HepG2 (cell line): ENCODE results near the gene ZNF625. TPM values are rescaled to one million over a fixed set of nuclear protein-coding genes. Genes with fewer than 3 reads are reported as not detected.
A peak's percentile ranks its signal among the peaks of the same experiment; 100 is the strongest.

ENCODE experiments used
- ARID2 ChIP-seq: sonication (generic); formaldehyde crosslinking; IDR thresholded peaks from 2 replicates; pipeline ENCODE4 v1.8.1; 2022; ENCODE audit warnings: mild to moderate bottlenecking, missing genetic modification reagents, borderline replicate concordance
- ARNT ChIP-seq: fragments of 450-650 bp; IDR thresholded peaks from 2 replicates; pipeline ENCODE4 v1.6.1; 2017
- ATF4 ChIP-seq, 2 experiments: fragments of 450-650 bp in 1 of 2; sonication (generic) in 1 of 2; formaldehyde crosslinking; IDR thresholded peaks; 2 replicates each; pipeline versions ENCODE4 v1.5.0 to v1.8.0; 2020 to 2022; ENCODE audit warnings: mild to moderate bottlenecking in 1 of 2, missing genetic modification reagents in 1 of 2
- CEBPG ChIP-seq: IDR thresholded peaks from 2 replicates; pipeline ENCODE4 v1.6.1; 2016
- DNMT3B ChIP-seq: conservative IDR thresholded peaks from 2 replicates; pipeline ENCODE4 v1.6.1; 2016; ENCODE audit warnings: missing biosample characterization, control low read depth
- E2F5 ChIP-seq: sonication (generic); formaldehyde crosslinking; conservative IDR thresholded peaks from 2 replicates; pipeline ENCODE4 v1.4.0; 2020; ENCODE audit warnings: missing genetic modification reagents
- EED ChIP-seq: sonication (generic); formaldehyde crosslinking; IDR thresholded peaks from 2 replicates; pipeline ENCODE4 v1.5.0; 2020; ENCODE audit warnings: mild to moderate bottlenecking, missing genetic modification reagents
- HNRNPL ChIP-seq: fragments of 200-400 bp; formaldehyde crosslinking; IDR thresholded peaks from 2 replicates; pipeline ENCODE4 v1.6.1; 2017; ENCODE audit warnings: mild to moderate bottlenecking, low read depth, low read length
- ISL2 ChIP-seq: sonication (generic); formaldehyde crosslinking; IDR thresholded peaks from 2 replicates; pipeline ENCODE4 v1.5.0; 2020; ENCODE audit warnings: missing genetic modification reagents
- POGZ ChIP-seq: sonication (generic); formaldehyde crosslinking; IDR thresholded peaks from 2 replicates; pipeline ENCODE4 v1.4.0; 2020; ENCODE audit warnings: mild to moderate bottlenecking, missing genetic modification reagents
- SAFB2 ChIP-seq: sonication (generic); formaldehyde crosslinking; IDR thresholded peaks from 2 replicates; pipeline ENCODE4 v1.5.1; 2020; ENCODE audit warnings: missing genetic modification reagents, low read depth, mild to moderate bottlenecking, borderline replicate concordance
- SP2 ChIP-seq: sonication (generic); formaldehyde crosslinking; IDR thresholded peaks from 2 replicates; pipeline ENCODE4 v1.5.1; 2020; ENCODE audit warnings: mild to moderate bottlenecking, missing genetic modification reagents
- SRSF9 ChIP-seq: fragments of 200-400 bp; formaldehyde crosslinking; IDR thresholded peaks from 2 replicates; pipeline ENCODE4 v1.6.1; 2018; ENCODE audit warnings: borderline replicate concordance, mild to moderate bottlenecking, low read depth, low read length; ENCODE audit not compliant: insufficient read depth, poor library complexity, severe bottlenecking
- ZBTB1 ChIP-seq: sonication (generic); formaldehyde crosslinking; IDR thresholded peaks from 2 replicates; pipeline ENCODE4 v1.4.0; 2020; ENCODE audit warnings: missing genetic modification reagents, borderline replicate concordance
- ZNF121 ChIP-seq: sonication (generic); formaldehyde crosslinking; IDR thresholded peaks from 2 replicates; pipeline ENCODE4 v1.5.0; 2020; ENCODE audit warnings: mild to moderate bottlenecking, missing genetic modification reagents
- ZNF136 ChIP-seq: sonication (generic); formaldehyde crosslinking; IDR thresholded peaks from 2 replicates; pipeline ENCODE4 v1.8.1; 2022; ENCODE audit warnings: low read depth, mild to moderate bottlenecking, moderate library complexity, missing genetic modification reagents
- ZNF205 ChIP-seq: IDR thresholded peaks from 2 replicates; pipeline ENCODE4 v1.6.1; 2018; ENCODE audit warnings: missing biosample characterization, missing genetic modification reagents
- ZNF263 ChIP-seq: sonication (generic); formaldehyde crosslinking; IDR thresholded peaks from 2 replicates; pipeline ENCODE4 v1.4.0; 2020; ENCODE audit warnings: missing genetic modification reagents
- ZNF335 ChIP-seq: sonication (generic); formaldehyde crosslinking; IDR thresholded peaks from 2 replicates; pipeline ENCODE4 v1.4.0; 2020; ENCODE audit warnings: missing genetic modification reagents
- ZNF383 ChIP-seq: sonication (generic); formaldehyde crosslinking; IDR thresholded peaks from 2 replicates; pipeline ENCODE4 v1.4.0; 2020; ENCODE audit warnings: missing genetic modification reagents, mild to moderate bottlenecking, borderline replicate concordance
- ZNF816 ChIP-seq: sonication (generic); formaldehyde crosslinking; IDR thresholded peaks from 2 replicates; pipeline ENCODE4 v1.8.0; 2022; ENCODE audit warnings: missing genetic modification reagents, mild to moderate bottlenecking, borderline replicate concordance
- polyA plus RNA-seq, 8 experiments: library from polyadenylated mRNA; depleted of rRNA in 3 of 8; stranded (reverse) in 7 of 8; unstranded in 1 of 8; fragments of >200 nt; fragmentation: Illumina TruSeq in 4 of 8; extraction: Trizol in 4 of 8; gene quantifications; 2 replicates each; pipeline versions ENCODE4 v1.2.1 to v1.2.3, GENCODE V29; 2011 to 2016; ENCODE audit warnings: low read depth in 4 of 8, missing spikeins in 1 of 8, mixed read lengths in 1 of 8; ENCODE audit not compliant: insufficient read depth in 1 of 8
- total RNA-seq, 5 experiments: library from RNA; depleted of rRNA; stranded (reverse); fragments of >200 nt; fragmentation: Illumina TruSeq; extraction: Trizol; gene quantifications; 2 replicates each; pipeline ENCODE4 v1.2.3, GENCODE V29; 2016; ENCODE audit warnings: low read depth in 1 of 5
- TF ChIP-seq, protein P1 (sequence below): sonication (generic); formaldehyde crosslinking; IDR thresholded peaks from 2 replicates; pipeline ENCODE4 v1.8.1; 2023; ENCODE audit warnings: mild to moderate bottlenecking, inconsistent platforms, moderate library complexity, missing genetic modification reagents, borderline replicate concordance
- TF ChIP-seq, protein P2 (sequence below): sonication (generic); formaldehyde crosslinking; IDR thresholded peaks from 2 replicates; pipeline ENCODE4 v1.8.1; 2023; ENCODE audit warnings: mild to moderate bottlenecking, moderate library complexity, missing genetic modification reagents
- TF ChIP-seq, protein P3 (sequence below), 2 experiments: sonication (generic) in 1 of 2; formaldehyde crosslinking in 1 of 2; IDR thresholded peaks; 2 replicates each; pipeline versions ENCODE4 v1.4.0 to v1.6.1; 2018 to 2020; ENCODE audit warnings: missing genetic modification reagents in 2 of 2, borderline replicate concordance in 1 of 2, low read depth in 1 of 2, mild to moderate bottlenecking in 1 of 2, missing biosample characterization in 1 of 2

Gene ZNF625
- total and polyA plus RNA-seq, 2 of the 13 experiments (the other 11 are each of a cell fraction or from before 2014, with no cell fraction given), result 1.7 to 12.2 TPM

GRCh38 chr19:12140545-12141404, 15.8 kb downstream of the ZNF625 start (continued):
- TF ChIP-seq ARID2 (CRISPR knock-in tag), result no peak
- TF ChIP-seq ZNF335, result no peak
- TF ChIP-seq POGZ, result no peak
- TF ChIP-seq ZNF263, result no peak
- TF ChIP-seq E2F5 (CRISPR knock-in tag), result no peak
- TF ChIP-seq ISL2 (CRISPR knock-in tag), result no peak
- no peak for TF ChIP-seq ZNF383 (CRISPR knock-in tag)
- 0 out of 2 replicates have a peak, but pooled peaks have one; percentile 49 for TF ChIP-seq DNMT3B (CRISPR knock-in tag)
- no peak for TF ChIP-seq SP2 (CRISPR knock-in tag)
- no peak for TF ChIP-seq HNRNPL
- TF ChIP-seq ATF4 (CRISPR knock-in tag; IDR thresholded peaks at IDR 0.05), result no peak
- TF ChIP-seq, protein P1, sequence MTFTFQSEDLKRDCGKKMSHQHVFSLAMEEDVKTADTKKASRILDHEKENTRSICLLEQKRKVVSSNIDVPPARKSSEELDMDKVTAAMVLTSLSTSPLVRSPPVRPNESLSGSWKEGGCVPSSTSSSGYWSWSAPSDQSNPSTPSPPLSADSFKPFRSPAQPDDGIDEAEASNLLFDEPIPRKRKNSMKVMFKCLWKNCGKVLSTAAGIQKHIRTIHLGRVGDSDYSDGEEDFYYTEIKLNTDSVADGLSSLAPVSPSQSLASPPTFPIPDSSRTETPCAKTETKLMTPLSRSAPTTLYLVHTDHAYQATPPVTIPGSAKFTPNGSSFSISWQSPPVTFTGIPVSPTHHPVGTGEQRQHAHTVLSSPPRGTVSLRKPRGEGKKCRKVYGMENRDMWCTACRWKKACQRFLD (CRISPR knock-in tag), result no peak
- no peak for TF ChIP-seq ZNF121 (CRISPR knock-in tag)
- peak; percentile 54; the same call in 1 of the 2 replicates for TF ChIP-seq ZNF205
- no peak for TF ChIP-seq ARNT
- no peak for TF ChIP-seq SAFB2 (CRISPR knock-in tag)
- TF ChIP-seq, protein P2, sequence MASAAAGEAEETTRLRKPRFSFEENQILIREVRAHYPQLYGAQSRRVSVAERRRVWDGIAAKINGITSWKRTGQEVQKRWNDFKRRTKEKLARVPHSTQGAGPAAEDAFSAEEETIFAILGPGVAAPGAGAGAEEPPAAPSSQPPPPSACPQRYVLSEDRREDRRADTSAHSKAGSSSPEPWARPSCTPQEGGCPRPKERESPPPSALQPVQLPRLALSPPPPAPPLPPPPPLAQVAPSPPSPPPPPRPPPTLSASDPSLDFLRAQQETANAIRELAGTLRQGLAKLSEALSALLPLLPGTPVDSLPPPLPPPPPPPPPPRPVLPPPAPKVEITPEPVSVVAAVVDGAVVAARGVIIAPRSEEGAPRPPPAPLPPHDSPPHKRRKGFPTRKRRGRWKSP (CRISPR knock-in tag), result no peak
- TF ChIP-seq EED (CRISPR knock-in tag), result no peak
- no peak for TF ChIP-seq SRSF9
- no peak for TF ChIP-seq ZBTB1
- no peak for TF ChIP-seq CEBPG
- TF ChIP-seq, protein P3, sequence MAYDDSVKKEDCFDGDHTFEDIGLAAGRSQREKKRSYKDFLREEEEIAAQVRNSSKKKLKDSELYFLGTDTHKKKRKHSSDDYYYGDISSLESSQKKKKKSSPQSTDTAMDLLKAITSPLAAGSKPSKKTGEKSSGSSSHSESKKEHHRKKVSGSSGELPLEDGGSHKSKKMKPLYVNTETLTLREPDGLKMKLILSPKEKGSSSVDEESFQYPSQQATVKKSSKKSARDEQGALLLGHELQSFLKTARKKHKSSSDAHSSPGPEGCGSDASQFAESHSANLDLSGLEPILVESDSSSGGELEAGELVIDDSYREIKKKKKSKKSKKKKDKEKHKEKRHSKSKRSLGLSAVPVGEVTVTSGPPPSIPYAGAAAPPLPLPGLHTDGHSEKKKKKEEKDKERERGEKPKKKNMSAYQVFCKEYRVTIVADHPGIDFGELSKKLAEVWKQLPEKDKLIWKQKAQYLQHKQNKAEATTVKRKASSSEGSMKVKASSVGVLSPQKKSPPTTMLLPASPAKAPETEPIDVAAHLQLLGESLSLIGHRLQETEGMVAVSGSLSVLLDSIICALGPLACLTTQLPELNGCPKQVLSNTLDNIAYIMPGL (CRISPR knock-in tag; IDR thresholded peaks at IDR 0.05; ENCODE audit: borderline replicate concordance in 1 of 2, low read depth in 1 of 2), result peak; percentile 59 to 61; a peak in 2 of 4 replicates
- TF ChIP-seq ZNF816 (CRISPR knock-in tag), result no peak
- TF ChIP-seq ZNF136 (CRISPR knock-in tag), result no peak
